ENCODE results near the gene IQSEC2.

The IQSEC2 gene

DNA sequence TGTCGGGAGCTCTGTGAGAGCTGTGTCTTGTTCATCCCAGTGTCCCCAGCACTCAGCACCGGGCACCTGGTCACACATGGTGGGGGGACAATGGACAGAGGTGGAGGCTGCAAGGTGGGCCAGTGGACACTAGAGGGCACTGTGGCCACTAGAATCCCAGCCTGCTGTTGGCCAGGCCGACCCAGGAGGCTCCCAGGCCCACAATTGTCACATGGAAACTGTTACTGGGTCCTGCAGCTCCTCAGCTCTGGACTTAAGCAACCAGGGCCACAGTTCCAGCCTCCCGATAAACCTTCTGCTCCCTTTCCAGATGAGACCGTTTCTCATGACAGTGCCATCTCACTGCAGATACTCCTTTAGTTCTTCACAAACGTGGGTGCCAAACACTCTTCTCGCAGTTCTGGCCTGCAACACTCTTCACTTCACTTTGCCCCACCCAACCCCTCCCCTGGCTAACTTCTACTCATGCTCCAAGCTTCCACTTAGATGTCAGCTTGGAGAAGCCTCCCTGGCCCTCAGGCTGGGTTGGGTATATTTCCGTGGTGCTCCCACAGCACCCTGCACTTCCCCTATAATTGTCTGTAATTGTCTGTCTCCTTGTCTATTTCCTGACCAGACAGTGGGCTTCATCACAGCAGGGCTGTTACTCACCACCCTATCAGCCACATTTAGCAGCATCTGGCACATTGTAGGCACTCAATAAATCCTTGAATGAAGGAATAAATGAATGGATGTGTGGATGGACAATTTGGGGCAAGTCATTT lies 3.5 kb upstream of the IQSEC2 start:
- Histone ChIP-seq H3K27ac (ENCODE audit: insufficient read depth, low read depth, low read length, poor library complexity, severe bottlenecking) (no peak overlapping the region), H3K4me3 (ENCODE audit: insufficient read depth, low read depth, low read length) (no peak overlapping the region), H3K4me1 (ENCODE audit: control insufficient read depth, insufficient read depth, low read length) (peaks cover 33% of the 10 kb centered on the region), H3K36me3 (ENCODE audit: control insufficient read depth, insufficient read depth, low read length) (no peaks in the 10 kb centered on the region), H3K9me3 (ENCODE audit: control insufficient read depth, low read length) (no peaks in the 10 kb centered on the region), H3K27me3 (ENCODE audit: control insufficient read depth, insufficient read depth, low read length, poor library complexity, severe bottlenecking) (no peaks in the 10 kb centered on the region)
- WGBS, 2 experiments, result 38 to 43% methylated on average over 8 of the region's 8 CpGs

DNA sequence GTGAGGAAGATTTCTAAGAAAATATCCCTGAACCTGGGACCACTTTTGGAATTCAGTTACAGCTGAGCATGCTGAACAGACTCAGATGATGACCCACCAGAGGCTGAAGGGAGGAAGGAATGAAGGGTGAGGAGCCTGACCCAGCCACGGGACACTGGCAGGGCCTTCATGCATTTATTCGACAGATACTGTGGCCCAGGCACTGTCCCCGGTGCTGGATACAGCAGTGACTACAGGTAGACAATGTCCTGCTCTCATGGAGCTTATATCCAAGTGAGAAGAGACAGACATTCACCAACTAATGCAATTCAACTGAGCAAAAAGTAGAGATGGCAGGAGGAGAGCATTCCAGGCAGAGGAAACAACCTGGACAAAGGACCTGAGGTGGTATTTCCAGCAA lies 2.2 kb upstream of the IQSEC2 start:
- 87% methylated on average over 3 of the region's 3 CpGs for WGBS, 2 experiments
- H3K27ac ChIP-seq (ENCODE audit: insufficient read depth, low read depth, low read length, poor library complexity, severe bottlenecking), result no peak overlapping the region

DNA sequence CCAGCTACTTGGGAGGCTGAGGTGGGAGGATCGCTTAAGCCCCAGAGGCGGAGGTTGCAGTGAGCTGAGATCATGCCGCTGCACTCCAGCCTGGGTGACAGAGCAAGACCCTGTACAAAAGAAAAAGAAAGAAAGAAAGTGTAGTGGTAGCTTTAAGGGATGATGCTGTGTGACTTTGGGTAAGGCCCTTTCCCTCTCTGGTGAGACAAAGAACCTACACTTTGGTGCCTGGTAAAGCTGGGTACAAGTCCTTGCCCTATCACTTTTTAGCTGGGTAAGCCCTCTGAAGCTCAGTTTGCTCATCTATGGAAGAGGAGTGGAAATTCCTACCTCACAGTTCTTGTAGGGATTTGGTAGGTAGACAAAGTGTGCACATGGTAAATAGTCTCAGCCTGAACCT lies 1.7 kb upstream of the IQSEC2 start:
- peaks cover 23% of the 10 kb centered on the region for H3K4me1 ChIP-seq (ENCODE audit: control insufficient read depth, insufficient read depth, low read length)
- no peak overlapping the region for H3K4me3 ChIP-seq (ENCODE audit: insufficient read depth, low read depth, low read length)
- H3K27ac ChIP-seq (ENCODE audit: insufficient read depth, low read depth, low read length, poor library complexity, severe bottlenecking), result no peak overlapping the region
- no peaks in the 10 kb centered on the region for H3K9me3 ChIP-seq (ENCODE audit: control insufficient read depth, low read length)
- WGBS, 2 experiments, result 91 to 96% methylated on average over 3 of the region's 3 CpGs
- H3K36me3 ChIP-seq (ENCODE audit: control insufficient read depth, insufficient read depth, low read length), result no peaks in the 10 kb centered on the region
- H3K27me3 ChIP-seq (ENCODE audit: control insufficient read depth, insufficient read depth, low read length, poor library complexity, severe bottlenecking), result no peaks in the 10 kb centered on the region

More for the DNA sequence above, 2.2 kb upstream of the IQSEC2 start:
- Histone ChIP-seq H3K4me3 (ENCODE audit: insufficient read depth, low read depth, low read length) (no peak overlapping the region), H3K27me3 (ENCODE audit: control insufficient read depth, insufficient read depth, low read length, poor library complexity, severe bottlenecking) (no peaks in the 10 kb centered on the region), H3K36me3 (ENCODE audit: control insufficient read depth, insufficient read depth, low read length) (no peaks in the 10 kb centered on the region), H3K9me3 (ENCODE audit: control insufficient read depth, low read length) (no peaks in the 10 kb centered on the region), H3K4me1 (ENCODE audit: control insufficient read depth, insufficient read depth, low read length) (peaks cover 26% of the 10 kb centered on the region)

DNA sequence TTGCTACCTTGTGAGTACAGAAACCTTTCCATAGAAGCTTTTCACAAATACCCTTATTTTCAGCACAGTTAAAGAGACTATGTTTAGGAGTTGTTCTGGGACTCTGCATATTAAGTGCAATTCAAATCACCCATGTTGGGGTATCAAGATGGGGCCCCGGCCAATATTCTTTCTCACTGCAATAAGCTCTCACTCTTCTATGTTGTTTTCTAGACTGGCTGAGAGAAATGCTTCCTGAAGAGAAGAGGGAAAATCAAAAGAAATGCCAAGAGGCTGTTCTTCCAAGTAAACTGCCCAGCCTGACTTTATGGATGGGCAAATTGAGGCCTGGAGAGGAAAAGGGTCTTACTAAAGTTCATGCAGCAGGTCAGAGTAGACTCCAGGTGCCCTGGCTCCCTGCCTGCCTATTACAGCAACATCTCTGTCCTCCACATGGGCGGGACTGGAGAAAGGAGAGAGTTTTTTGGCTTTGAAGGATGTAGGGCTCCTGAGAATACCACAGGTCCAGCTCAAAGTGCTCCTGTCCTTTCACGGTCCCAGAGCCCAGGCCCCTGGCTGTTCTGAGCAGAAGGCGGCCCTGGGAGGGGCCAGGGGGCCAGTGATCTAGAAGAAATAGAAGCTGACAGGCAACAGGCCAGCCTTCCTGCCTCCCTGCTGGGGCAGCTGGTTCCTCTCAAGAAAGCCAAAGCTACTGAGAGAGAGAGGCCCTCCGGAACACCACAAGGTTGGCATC lies 745 bp upstream of the IQSEC2 start:
- WGBS, 2 experiments, result 44 to 70% methylated on average over 3 to 5 of the region's 5 CpGs
- Histone ChIP-seq H3K4me1 (ENCODE audit: control insufficient read depth, insufficient read depth, low read length) (peaks cover 14% of the 10 kb centered on the region), H3K27me3 (ENCODE audit: control insufficient read depth, insufficient read depth, low read length, poor library complexity, severe bottlenecking) (no peaks in the 10 kb centered on the region), H3K9me3 (ENCODE audit: control insufficient read depth, low read length) (no peaks in the 10 kb centered on the region), H3K36me3 (ENCODE audit: control insufficient read depth, insufficient read depth, low read length) (no peaks in the 10 kb centered on the region), H3K4me3 (ENCODE audit: insufficient read depth, low read depth, low read length) (no peak overlapping the region), H3K27ac (ENCODE audit: insufficient read depth, low read depth, low read length, poor library complexity, severe bottlenecking) (peak overlapping the region; percentile 16)

DNA sequence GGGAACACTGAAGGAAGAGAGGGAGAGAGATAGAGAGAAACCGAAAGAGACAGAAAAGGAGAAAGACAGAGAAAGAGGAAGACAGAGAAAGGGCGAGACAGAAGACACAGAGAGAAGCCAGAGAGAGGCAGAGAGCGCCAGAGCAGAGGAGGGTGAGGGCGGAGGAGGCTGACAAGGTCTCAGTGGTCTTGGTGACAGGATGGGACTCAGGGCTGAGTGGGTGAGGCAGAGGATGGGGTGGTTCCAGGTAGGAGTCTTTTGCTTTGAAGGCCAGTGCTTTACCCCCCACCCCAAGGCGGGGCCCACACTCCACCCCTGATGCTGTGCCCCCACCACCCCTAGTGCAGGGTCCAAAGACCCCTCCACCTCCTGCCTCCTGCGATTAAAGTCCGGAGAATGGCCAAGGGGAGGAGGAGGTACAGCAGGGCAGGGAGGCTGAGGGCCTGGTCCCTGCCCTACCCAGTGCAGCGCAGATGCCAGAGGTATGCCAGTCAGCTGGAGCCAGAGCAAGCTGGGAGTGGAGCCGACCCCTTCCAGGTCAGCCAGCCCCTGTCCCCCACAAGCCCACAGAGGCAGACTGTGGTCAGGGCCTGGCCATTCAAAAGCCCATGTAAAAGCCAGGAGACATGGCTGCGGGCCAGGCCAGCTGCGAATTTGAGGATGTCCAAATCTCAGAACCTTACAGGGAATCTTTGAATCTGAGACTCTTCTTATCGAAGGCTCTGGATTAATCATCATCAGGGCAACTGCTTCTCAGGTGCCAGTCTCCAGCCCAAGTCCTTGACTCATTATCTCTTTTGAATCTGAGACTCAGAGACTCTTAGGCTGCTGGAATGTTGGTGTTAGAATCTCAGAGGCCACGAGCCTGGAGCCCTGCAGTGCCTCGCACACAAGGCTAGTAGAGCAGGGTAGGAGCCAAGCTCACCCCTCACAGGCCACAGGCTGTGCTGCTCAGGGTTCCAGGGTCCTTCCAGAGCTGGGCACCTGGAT lies 758 bp downstream of the IQSEC2 start:
- no peak overlapping the region for H3K27ac ChIP-seq (ENCODE audit: insufficient read depth, low read depth, low read length, poor library complexity, severe bottlenecking)
- peaks cover 14% of the 10 kb centered on the region for H3K4me1 ChIP-seq (ENCODE audit: control insufficient read depth, insufficient read depth, low read length)
- 77 to 78% methylated on average over 13 to 14 of the region's 14 CpGs for WGBS, 2 experiments
- H3K4me3 ChIP-seq (ENCODE audit: insufficient read depth, low read depth, low read length), result peak overlapping the region; percentile 8
- H3K36me3 ChIP-seq (ENCODE audit: control insufficient read depth, insufficient read depth, low read length), result no peaks in the 10 kb centered on the region
- H3K27me3 ChIP-seq (ENCODE audit: control insufficient read depth, insufficient read depth, low read length, poor library complexity, severe bottlenecking), result no peaks in the 10 kb centered on the region
- no peaks in the 10 kb centered on the region for H3K9me3 ChIP-seq (ENCODE audit: control insufficient read depth, low read length)

DNA sequence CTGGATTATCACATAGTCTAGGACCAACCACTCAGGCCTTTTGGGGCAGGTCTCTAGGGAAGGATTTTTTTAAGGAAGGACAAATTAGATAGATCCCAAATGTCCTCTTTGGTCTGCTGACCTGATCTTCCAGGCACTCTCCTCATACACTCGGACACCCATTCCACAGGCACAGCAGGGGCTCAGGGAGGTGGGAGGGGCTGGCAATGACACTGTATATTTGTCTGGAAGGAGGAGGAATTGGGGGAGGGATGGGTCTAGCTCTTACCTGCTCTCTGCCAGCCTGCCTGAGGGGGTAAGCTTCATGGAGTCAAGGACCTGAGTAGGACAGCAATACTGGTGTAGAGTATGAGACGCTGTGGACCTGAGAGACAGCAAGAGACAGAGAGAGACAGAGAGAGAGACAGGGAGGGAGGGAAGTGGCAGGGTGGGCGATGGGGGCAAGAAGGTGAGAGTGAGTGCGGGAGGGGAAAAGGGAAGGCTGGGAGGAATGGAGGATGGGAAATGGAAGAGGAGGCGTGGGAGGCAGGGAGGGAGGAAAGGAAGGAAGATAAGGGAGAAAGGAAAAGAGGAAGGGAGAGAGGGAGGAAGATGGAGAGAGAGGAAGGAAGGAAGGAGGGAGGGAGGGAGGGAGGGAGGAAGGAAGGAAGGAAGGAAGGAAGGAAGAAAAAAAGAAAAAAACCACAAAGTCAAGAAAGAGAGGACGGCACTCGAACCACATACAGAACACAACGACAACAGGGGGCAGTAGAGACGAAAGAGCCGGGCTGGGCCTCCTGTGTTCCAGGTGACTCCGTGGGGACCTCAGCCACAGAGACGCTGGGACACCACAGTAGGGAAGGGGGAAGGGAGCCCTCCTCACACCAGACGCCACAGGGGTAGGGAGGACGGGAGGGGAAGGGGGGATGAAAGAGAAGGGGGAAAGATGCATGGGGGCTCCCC lies 1.8 kb downstream of the IQSEC2 start:
- 59% methylated on average over 13 to 14 of the region's 14 CpGs for WGBS, 2 experiments
- no peak overlapping the region for H3K4me3 ChIP-seq (ENCODE audit: insufficient read depth, low read depth, low read length)
- H3K36me3 ChIP-seq (ENCODE audit: control insufficient read depth, insufficient read depth, low read length), result no peaks in the 10 kb centered on the region
- no peaks in the 10 kb centered on the region for H3K9me3 ChIP-seq (ENCODE audit: control insufficient read depth, low read length)
- H3K4me1 ChIP-seq (ENCODE audit: control insufficient read depth, insufficient read depth, low read length), result peaks cover 14% of the 10 kb centered on the region
- no peak overlapping the region for H3K27ac ChIP-seq (ENCODE audit: insufficient read depth, low read depth, low read length, poor library complexity, severe bottlenecking)
- no peaks in the 10 kb centered on the region for H3K27me3 ChIP-seq (ENCODE audit: control insufficient read depth, insufficient read depth, low read length, poor library complexity, severe bottlenecking)

DNA sequence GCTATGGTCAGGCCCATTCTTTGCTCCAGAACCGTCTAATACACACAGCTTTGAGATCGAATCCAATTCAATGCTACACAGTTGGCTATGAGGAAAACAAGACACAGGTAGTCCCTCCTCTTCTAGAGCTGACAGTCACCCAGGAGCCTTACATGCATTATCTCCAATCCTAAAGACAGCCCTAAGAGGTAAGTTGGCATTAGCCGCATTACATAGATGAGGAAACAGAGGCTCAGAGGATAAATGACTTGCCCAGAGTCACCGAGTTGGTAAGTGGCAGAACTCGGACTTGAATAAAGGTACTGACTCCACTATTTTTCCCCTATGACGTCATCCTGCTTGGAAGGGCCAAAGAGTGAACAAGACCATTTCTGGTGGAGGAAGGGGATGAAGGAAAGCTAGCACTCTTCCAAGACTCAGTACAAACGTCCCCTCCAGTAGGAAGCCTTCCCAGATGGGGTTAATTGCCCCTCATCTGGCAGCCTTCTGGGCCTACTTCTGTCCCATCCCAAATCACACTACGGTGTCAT lies 8.5 kb downstream of the IQSEC2 start:
- Histone ChIP-seq H3K27ac (ENCODE audit: insufficient read depth, low read depth, low read length, poor library complexity, severe bottlenecking) (no peak overlapping the region), H3K9me3 (ENCODE audit: control insufficient read depth, low read length) (no peaks in the 10 kb centered on the region), H3K4me3 (ENCODE audit: insufficient read depth, low read depth, low read length) (no peak overlapping the region), H3K36me3 (ENCODE audit: control insufficient read depth, insufficient read depth, low read length) (no peaks in the 10 kb centered on the region), H3K4me1 (ENCODE audit: control insufficient read depth, insufficient read depth, low read length) (no peaks in the 10 kb centered on the region), H3K27me3 (ENCODE audit: control insufficient read depth, insufficient read depth, low read length, poor library complexity, severe bottlenecking) (no peaks in the 10 kb centered on the region)
- WGBS, 2 experiments, result 81 to 82% methylated on average over 8 of the region's 8 CpGs

DNA sequence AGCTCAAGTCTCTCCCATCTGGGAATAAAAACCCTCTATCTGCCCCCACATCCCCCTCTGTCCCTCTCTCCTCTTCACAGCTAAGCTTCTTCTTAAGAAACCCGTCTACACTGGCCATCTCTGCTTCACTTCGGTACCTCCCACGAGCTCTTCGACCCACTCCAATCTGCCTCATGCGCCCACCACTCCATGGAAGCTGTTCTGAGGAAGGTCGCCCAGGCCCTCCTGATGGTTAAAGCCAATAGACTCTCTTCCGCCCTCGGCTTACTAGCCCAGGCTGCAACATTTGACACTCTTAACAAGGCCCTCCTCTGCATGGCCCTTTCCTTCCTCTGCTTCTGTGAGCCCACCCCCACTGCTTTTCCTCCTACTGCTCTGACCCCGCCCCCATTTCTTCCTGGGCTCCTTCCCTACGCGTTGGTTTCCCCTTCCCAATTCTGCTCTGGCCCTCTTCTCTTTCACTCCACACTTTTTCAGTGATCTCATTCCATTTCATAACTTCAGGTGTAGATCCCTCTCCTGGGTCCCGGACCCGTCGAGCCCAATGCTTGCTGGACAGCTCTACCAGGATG lies 11.8 kb downstream of the IQSEC2 start:
- no peaks in the 10 kb centered on the region for H3K36me3 ChIP-seq (ENCODE audit: control insufficient read depth, insufficient read depth, low read length)
- 81 to 82% methylated on average over 14 of the region's 14 CpGs for WGBS, 2 experiments
- H3K27me3 ChIP-seq (ENCODE audit: control insufficient read depth, insufficient read depth, low read length, poor library complexity, severe bottlenecking), result no peaks in the 10 kb centered on the region
- H3K4me1 ChIP-seq (ENCODE audit: control insufficient read depth, insufficient read depth, low read length), result no peaks in the 10 kb centered on the region
- H3K4me3 ChIP-seq (ENCODE audit: insufficient read depth, low read depth, low read length), result no peak overlapping the region
- no peaks in the 10 kb centered on the region for H3K9me3 ChIP-seq (ENCODE audit: control insufficient read depth, low read length)
- H3K27ac ChIP-seq (ENCODE audit: insufficient read depth, low read depth, low read length, poor library complexity, severe bottlenecking), result no peak overlapping the region

DNA sequence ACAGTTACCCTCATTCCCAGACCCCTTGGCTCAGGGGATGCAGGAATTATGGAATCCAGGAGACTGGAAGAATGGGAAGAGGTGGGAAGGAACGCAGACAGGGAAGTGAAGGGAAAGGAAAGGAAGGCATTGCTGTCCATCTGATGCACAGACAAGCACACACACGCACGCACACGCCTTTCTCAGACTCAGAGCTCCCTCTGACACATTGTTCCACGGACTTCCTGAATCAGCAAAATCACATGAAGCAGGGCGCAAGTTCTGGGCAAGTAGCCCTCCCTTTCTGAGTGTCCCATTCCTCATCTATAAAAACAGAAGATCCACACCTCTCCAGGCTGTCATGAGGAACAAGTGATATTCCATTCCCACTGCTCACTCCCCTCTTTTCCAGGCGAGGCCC lies 13.2 kb downstream of the IQSEC2 start:
- Histone ChIP-seq H3K9me3 (ENCODE audit: control insufficient read depth, low read length) (no peaks in the 10 kb centered on the region), H3K27ac (ENCODE audit: insufficient read depth, low read depth, low read length, poor library complexity, severe bottlenecking) (no peak overlapping the region), H3K36me3 (ENCODE audit: control insufficient read depth, insufficient read depth, low read length) (no peaks in the 10 kb centered on the region), H3K4me3 (ENCODE audit: insufficient read depth, low read depth, low read length) (no peak overlapping the region), H3K27me3 (ENCODE audit: control insufficient read depth, insufficient read depth, low read length, poor library complexity, severe bottlenecking) (no peaks in the 10 kb centered on the region), H3K4me1 (ENCODE audit: control insufficient read depth, insufficient read depth, low read length) (no peaks in the 10 kb centered on the region)
- 93 to 95% methylated on average over 7 of the region's 7 CpGs for WGBS, 2 experiments

All from ectodermal cell (in vitro differentiated cells).